Bronchus fibroblast of lung (primary cell): ENCODE measurements around the gene SGPL1. TPM values are rescaled to one million over a fixed set of nuclear protein-coding genes. Genes with fewer than 3 reads are reported as not detected.

ENCODE experiments used
- total RNA-seq: library from RNA; depleted of rRNA; stranded (reverse); fragments of >200 nt; gene quantifications from 2 replicates; pipeline ENCODE4 v1.2.3, GENCODE V29; 2015

Gene SGPL1
- 16.0 and 16.2 TPM in 2 replicates for total RNA-seq

GRCh38 chr10:70815504-70816219 is at the start of gene SGPL1:
Gene SGPL1 (plus strand): TSS chr10:70815948. CDS start chr10:70816854, 906 bp downstream.

GRCh38 chr10:70785190-70785589 is 30.6 kb upstream of the SGPL1 start, which contains the start of gene TBATA:
Gene TBATA (minus strand): TSS chr10:70785377. CDS start chr10:70783379, 1,998 bp downstream.

GRCh38 chr10:70887804-70888800 is 72.4 kb downstream of the SGPL1 start, which contains the start of gene PCBD1:
Gene PCBD1 (minus strand): TSS chr10:70888565. CDS start chr10:70888533, 32 bp downstream.

Other genes starting within 250 kb of the SGPL1 start
- gene PRF1, start 213.2 kb upstream of the SGPL1 start, total RNA-seq = not detected in 2 replicates
- under 0.01 and 0.34 TPM in 2 replicates for gene ADAMTS14, start 143.4 kb upstream of the SGPL1 start, total RNA-seq
- gene TBATA, start 30.6 kb upstream of the SGPL1 start, total RNA-seq = not detected in 2 replicates
- gene PCBD1, start 72.6 kb downstream of the SGPL1 start, total RNA-seq = 64.6 and 65.7 TPM in 2 replicates